Fibroblast of the conjunctiva (primary cell): ENCODE measurements around the gene GPATCH1.
"Not testable (repeated sequence)": the region's sequence is repeated elsewhere in the genome, so short reads cannot be mapped to it uniquely, and the experiment has no call there.

Source experiments
- DNase-seq: peaks from one replicate; pipeline ENCODE4 v3.0.0-alpha.2; 2010; ENCODE audit warnings: low read depth

Gene GPATCH1

GRCh38 chr19:33118643-33119042, 37.7 kb downstream of the GPATCH1 start:
- no peak for DNase-seq

GRCh38 chr19:33124207-33125098, 43.5 kb downstream of the GPATCH1 start:
- no peak for DNase-seq

GRCh38 chr19:33125929-33126388, 45.0 kb downstream of the GPATCH1 start:
- DNase-seq: peak; percentile 56

GRCh38 chr19:33126712-33127111, 45.7 kb downstream of the GPATCH1 start:
- not testable (repeated sequence) for DNase-seq

- no peak for DNase-seq
Measured at GRCh38 chr19:33129901-33130300, 48.9 kb downstream of the GPATCH1 start.

GRCh38 chr19:33130433-33130832, 49.5 kb downstream of the GPATCH1 start:
- no peak for DNase-seq

- DNase-seq: no peak
Measured at GRCh38 chr19:33132021-33132420, 51.0 kb downstream of the GPATCH1 start, which contains the start of gene WDR88. TSS of gene WDR88 (plus strand) at chr19:33132114. CDS start at chr19:33132170, 56 bp downstream.

GRCh38 chr19:33132425-33132824, 51.4 kb downstream of the GPATCH1 start:
- DNase-seq: no peak

GRCh38 chr19:33133438-33134031, 52.6 kb downstream of the GPATCH1 start:
- DNase-seq: peak; percentile 42

- DNase-seq: no peak
Measured at GRCh38 chr19:33134571-33135041, 53.6 kb downstream of the GPATCH1 start.

GRCh38 chr19:33139165-33139564, 58.2 kb downstream of the GPATCH1 start:
- DNase-seq: no peak

GRCh38 chr19:33143897-33144405, 63.0 kb downstream of the GPATCH1 start:
- peak; percentile 28 for DNase-seq

- no peak for DNase-seq
Measured at GRCh38 chr19:33146209-33146608, 65.2 kb downstream of the GPATCH1 start.

- no peak for DNase-seq
Measured at GRCh38 chr19:33147538-33147937, 66.6 kb downstream of the GPATCH1 start.

GRCh38 chr19:33150852-33151518, 70.0 kb downstream of the GPATCH1 start:
- DNase-seq: no peak

GRCh38 chr19:33152176-33152575, 71.2 kb downstream of the GPATCH1 start:
- no peak for DNase-seq

- DNase-seq: not testable (repeated sequence)
Measured at GRCh38 chr19:33152625-33153024, 71.6 kb downstream of the GPATCH1 start.

- DNase-seq: not testable (repeated sequence)
Measured at GRCh38 chr19:33154313-33154712, 73.3 kb downstream of the GPATCH1 start.

- peak; percentile 24 for DNase-seq
Measured at GRCh38 chr19:33156334-33156733, 75.4 kb downstream of the GPATCH1 start.

GRCh38 chr19:33157906-33158305, 76.9 kb downstream of the GPATCH1 start:
- DNase-seq: no peak

- DNase-seq: no peak
Measured at GRCh38 chr19:33158365-33158764, 77.4 kb downstream of the GPATCH1 start.

- DNase-seq: no peak
Measured at GRCh38 chr19:33159149-33159548, 78.2 kb downstream of the GPATCH1 start.
